Endodermal cell (in vitro differentiated cells): Measurements from ENCODE around the gene CD81. TPM values are rescaled to one million over a fixed set of nuclear protein-coding genes. Genes with fewer than 3 reads are reported as not detected.

Source experiments
- DNase-seq: peaks from one replicate; pipeline ENCODE4 v3.0.0-alpha.2; 2017
- H3K27ac ChIP-seq: 2 replicates; pipeline ENCODE4 v1.5.1; 2013; ENCODE audit warnings: mild to moderate bottlenecking, low read depth, low read length, moderate library complexity
- H3K27me3 ChIP-seq: 2 replicates; pipeline ENCODE4 v1.6.1; 2013; ENCODE audit warnings: mild to moderate bottlenecking, low read length, moderate library complexity; ENCODE audit not compliant: insufficient read depth, control insufficient read depth, poor library complexity, severe bottlenecking
- H3K36me3 ChIP-seq: 2 replicates; pipeline ENCODE4 v1.7.0; 2013; ENCODE audit warnings: mild to moderate bottlenecking, low read length, moderate library complexity; ENCODE audit not compliant: control insufficient read depth, insufficient read depth
- H3K4me1 ChIP-seq: one replicate; pipeline ENCODE4 v1.7.0; 2013; ENCODE audit warnings: low read length; ENCODE audit not compliant: control insufficient read depth, insufficient read depth
- H3K4me3 ChIP-seq: 2 replicates; pipeline ENCODE4 v1.5.1; 2013; ENCODE audit warnings: mild to moderate bottlenecking, low read length, moderate library complexity
- H3K9ac ChIP-seq: 2 replicates; pipeline ENCODE4 v1.6.1; 2013; ENCODE audit warnings: mild to moderate bottlenecking, low read length, moderate library complexity; ENCODE audit not compliant: poor library complexity, severe bottlenecking; ENCODE audit errors: extremely low read depth
- H3K9me3 ChIP-seq: 2 replicates; pipeline ENCODE4 v1.6.1; 2013; ENCODE audit warnings: mild to moderate bottlenecking, low read length, moderate library complexity; ENCODE audit not compliant: control insufficient read depth
- H3K27ac Mint-ChIP-seq: 2 replicates; pipeline ENCODE4 v1.8.0; 2020; ENCODE audit warnings: mixed read lengths
- H3K27me3 Mint-ChIP-seq: 2 replicates; pipeline ENCODE4 v1.8.0; 2021; ENCODE audit warnings: mild to moderate bottlenecking, mixed read lengths; ENCODE audit not compliant: insufficient read depth
- H3K36me3 Mint-ChIP-seq: 2 replicates; pipeline ENCODE4 v1.8.0; 2020; ENCODE audit warnings: low read depth, mixed read lengths
- H3K4me1 Mint-ChIP-seq: 2 replicates; pipeline ENCODE4 v1.8.0; 2020; ENCODE audit warnings: mixed read lengths
- H3K4me3 Mint-ChIP-seq: 2 replicates; pipeline ENCODE4 v1.8.0; 2020; ENCODE audit warnings: mild to moderate bottlenecking, moderate library complexity, mixed read lengths
- H3K9me3 Mint-ChIP-seq: 2 replicates; pipeline ENCODE4 v1.8.0; 2020; ENCODE audit warnings: mild to moderate bottlenecking, mixed read lengths
- WGBS, 2 experiments: methylation state at CpG; one replicate each; pipeline versions ENCODE4 v1.1.5 to v1.1.7; 2013; ENCODE audit warnings: missing lambda C conversion rate in 2 of 2, mixed read lengths in 1 of 2; ENCODE audit not compliant: insufficient coverage in 1 of 2, insufficient read length in 1 of 2; 5-methylcytosine and 5-hydroxymethylcytosine counted together
- total RNA-seq, 2 donors: library from RNA; stranded (reverse); fragmentation: NEBNext Ultra II Directional in 1 of 2; extraction: Animal tissue kit (Norgen Biotek cat#: 25700) in 1 of 2; gene quantifications; 2 replicates in 1 of 2; 3 replicates in 1 of 2; pipeline ENCODE4 v1.2.1, GENCODE V29; 2021
- TF ChIP-seq, protein P1 (sequence below): fragments of 200-600 bp; sonication (generic); conservative IDR thresholded peaks from 2 replicates; pipeline ENCODE4 v1.5.0; 2021; ENCODE audit warnings: antibody characterized with exemption, mild to moderate bottlenecking

Gene CD81
- total RNA-seq, 2 donors from 2014 or later = 275 to 331 TPM

DNA sequence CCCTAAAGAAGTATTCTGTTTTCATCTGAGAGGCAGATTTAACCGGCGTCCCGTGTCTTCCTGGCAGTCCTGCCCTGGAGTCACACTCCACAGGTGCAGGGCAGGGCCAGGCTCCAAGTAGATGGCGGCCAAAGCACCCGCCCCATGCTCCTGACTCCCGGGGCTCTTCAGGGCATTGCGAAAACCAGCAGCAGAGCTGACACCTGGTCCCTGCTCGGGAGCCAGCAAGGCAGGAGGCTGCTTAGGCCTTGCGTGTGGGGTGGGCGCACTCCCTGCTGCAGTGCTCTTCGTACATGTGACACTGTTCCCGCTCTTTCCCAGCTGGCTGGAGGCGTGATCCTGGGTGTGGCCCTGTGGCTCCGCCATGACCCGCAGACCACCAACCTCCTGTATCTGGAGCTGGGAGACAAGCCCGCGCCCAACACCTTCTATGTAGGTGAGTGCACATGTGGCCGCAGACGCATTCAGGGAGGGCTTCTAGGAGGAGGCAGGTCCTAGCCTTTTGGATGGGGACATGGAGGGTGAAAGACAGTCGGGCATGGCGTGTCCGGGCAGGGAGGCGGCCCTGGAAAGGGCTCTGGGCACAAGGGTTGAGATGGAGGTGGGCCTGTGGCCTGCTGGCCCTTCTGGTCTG, 13.1 kb downstream of the CD81 start:
- no peak overlapping the region for H3K27ac ChIP-seq
- 89% methylated on average over 6 to 23 of the region's 23 CpGs for WGBS, 2 experiments
- no peak for DNase-seq
- no peaks in the 10 kb centered on the region for H3K9me3 ChIP-seq
- H3K27me3 ChIP-seq = no peaks in the 10 kb centered on the region
- Mint-ChIP-seq H3K36me3 (peaks cover 17% of the 10 kb centered on the region), H3K9me3 (no peaks in the 10 kb centered on the region), H3K27me3 (no peaks in the 10 kb centered on the region), H3K27ac (peak overlapping the region; percentile 68), H3K4me1 (no peaks in the 10 kb centered on the region), H3K4me3 (no peak overlapping the region)
- peaks cover 8% of the 10 kb centered on the region for H3K36me3 ChIP-seq
- H3K9ac ChIP-seq = no peak overlapping the region
- TF ChIP-seq, protein P1, sequence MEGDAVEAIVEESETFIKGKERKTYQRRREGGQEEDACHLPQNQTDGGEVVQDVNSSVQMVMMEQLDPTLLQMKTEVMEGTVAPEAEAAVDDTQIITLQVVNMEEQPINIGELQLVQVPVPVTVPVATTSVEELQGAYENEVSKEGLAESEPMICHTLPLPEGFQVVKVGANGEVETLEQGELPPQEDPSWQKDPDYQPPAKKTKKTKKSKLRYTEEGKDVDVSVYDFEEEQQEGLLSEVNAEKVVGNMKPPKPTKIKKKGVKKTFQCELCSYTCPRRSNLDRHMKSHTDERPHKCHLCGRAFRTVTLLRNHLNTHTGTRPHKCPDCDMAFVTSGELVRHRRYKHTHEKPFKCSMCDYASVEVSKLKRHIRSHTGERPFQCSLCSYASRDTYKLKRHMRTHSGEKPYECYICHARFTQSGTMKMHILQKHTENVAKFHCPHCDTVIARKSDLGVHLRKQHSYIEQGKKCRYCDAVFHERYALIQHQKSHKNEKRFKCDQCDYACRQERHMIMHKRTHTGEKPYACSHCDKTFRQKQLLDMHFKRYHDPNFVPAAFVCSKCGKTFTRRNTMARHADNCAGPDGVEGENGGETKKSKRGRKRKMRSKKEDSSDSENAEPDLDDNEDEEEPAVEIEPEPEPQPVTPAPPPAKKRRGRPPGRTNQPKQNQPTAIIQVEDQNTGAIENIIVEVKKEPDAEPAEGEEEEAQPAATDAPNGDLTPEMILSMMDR = no peak
- no peaks in the 10 kb centered on the region for H3K4me1 ChIP-seq
- no peak overlapping the region for H3K4me3 ChIP-seq

DNA sequence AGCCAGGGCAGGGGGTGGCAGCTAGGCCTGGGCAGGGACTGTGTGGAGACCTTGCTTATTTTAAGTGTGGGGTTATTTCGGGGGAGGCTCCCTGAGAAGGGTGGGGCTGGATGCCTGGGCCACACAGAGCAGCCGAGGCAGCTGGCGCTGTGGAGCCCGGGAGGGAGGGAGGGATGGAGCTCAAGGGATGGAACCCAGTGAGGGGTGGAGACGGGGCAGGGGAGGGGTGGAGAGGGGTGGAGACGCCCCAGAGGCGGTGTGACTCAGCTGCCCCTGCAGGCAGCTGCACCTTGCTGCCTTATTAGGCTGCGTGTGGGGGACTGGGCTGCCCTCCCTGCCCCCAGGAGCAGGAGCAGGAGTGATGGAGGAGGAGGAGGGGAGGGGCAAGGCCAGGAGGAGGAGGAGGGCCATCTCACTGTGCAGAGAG, 13.6 kb downstream of the CD81 start:
- H3K27ac Mint-ChIP-seq = peak overlapping the region; percentile 44
- TF ChIP-seq, protein P1 = no peak
- 85 to 86% methylated on average over 4 to 7 of the region's 8 CpGs for WGBS, 2 experiments
- no peaks in the 10 kb centered on the region for H3K27me3 Mint-ChIP-seq
- no peaks in the 10 kb centered on the region for H3K4me1 Mint-ChIP-seq
- no peaks in the 10 kb centered on the region for H3K4me1 ChIP-seq
- no peak overlapping the region for H3K9ac ChIP-seq
- peaks cover 9% of the 10 kb centered on the region for H3K36me3 ChIP-seq
- H3K36me3 Mint-ChIP-seq = peaks cover 15% of the 10 kb centered on the region
- H3K9me3 Mint-ChIP-seq = no peaks in the 10 kb centered on the region
- no peaks in the 10 kb centered on the region for H3K9me3 ChIP-seq
- no peak overlapping the region for H3K27ac ChIP-seq
- no peak overlapping the region for H3K4me3 ChIP-seq
- H3K27me3 ChIP-seq = no peaks in the 10 kb centered on the region
- no peak for DNase-seq
- H3K4me3 Mint-ChIP-seq = no peak overlapping the region

DNA sequence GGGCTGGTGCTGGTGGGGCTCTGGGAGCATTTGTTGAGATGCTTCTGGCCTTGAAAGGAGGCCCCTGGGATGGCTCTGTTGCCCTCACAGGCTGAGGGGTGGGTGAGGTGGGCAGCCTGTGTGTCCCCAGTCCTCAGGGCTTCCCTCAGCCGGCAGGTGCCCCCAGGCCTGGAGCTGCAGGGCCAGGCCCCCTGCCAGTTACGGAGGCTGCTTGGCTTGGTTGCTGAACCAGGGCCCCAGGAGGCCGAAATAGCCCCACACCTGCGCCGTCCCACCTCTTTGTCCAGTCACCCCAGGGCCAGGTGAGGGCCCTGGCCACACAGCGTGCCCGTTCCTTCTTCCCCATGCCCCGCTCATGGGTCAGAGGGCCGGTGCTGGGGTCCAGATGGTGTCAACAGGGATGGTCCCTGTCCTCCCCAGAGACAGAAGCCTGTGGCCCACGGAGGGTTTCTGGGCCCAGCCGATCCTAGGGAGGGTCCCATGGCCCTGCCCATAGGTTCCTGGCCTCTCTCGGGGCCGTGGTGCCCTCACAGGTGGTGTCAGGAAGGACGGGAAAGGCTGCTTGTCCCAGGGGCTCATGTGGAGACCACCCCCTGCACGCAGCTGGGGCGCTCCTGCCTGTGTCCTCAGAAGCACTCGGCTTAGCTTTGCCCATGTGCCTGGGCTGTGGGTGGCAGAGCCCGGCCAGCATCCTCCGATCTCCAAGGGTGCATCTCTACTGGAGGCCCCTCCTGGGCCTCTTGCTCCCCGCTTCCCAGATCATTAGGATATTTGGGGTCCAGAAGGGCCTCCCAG, 14.3 kb downstream of the CD81 start:
- 91 to 94% methylated on average over 14 to 20 of the region's 20 CpGs for WGBS, 2 experiments
- peaks cover 14% of the 10 kb centered on the region for H3K36me3 ChIP-seq
- Mint-ChIP-seq H3K4me3 (no peak overlapping the region), H3K36me3 (peaks cover 14% of the 10 kb centered on the region), H3K27me3 (no peaks in the 10 kb centered on the region), H3K27ac (no peak overlapping the region), H3K4me1 (no peaks in the 10 kb centered on the region), H3K9me3 (no peaks in the 10 kb centered on the region)
- H3K27ac ChIP-seq = no peak overlapping the region
- TF ChIP-seq, protein P1 = no peak
- no peaks in the 10 kb centered on the region for H3K27me3 ChIP-seq
- no peak overlapping the region for H3K4me3 ChIP-seq
- no peaks in the 10 kb centered on the region for H3K9me3 ChIP-seq
- DNase-seq = no peak
- no peak overlapping the region for H3K9ac ChIP-seq
- no peaks in the 10 kb centered on the region for H3K4me1 ChIP-seq
